Measurements from ENCODE around the gene RASA4.
"Not testable (repeated sequence)": the region's sequence is repeated elsewhere in the genome, so short reads cannot be mapped to it uniquely, and the experiment has no call there.

GRCh38 chr7:102527822-102528793 lies 88.4 kb downstream of the RASA4 start:
- TF ChIP-seq CTCF (IDR thresholded peaks at IDR 0.05; ENCODE audit: insufficient read depth, low read length); GABPA (IDR thresholded peaks at IDR 0.05; ENCODE audit: low read depth); POLR2AphosphoS5 (IDR thresholded peaks at IDR 0.05; ENCODE audit: low read depth); SPI1 (IDR thresholded peaks at IDR 0.05; ENCODE audit: borderline replicate concordance, low read depth): not testable (repeated sequence)
- TF ChIP-seq, protein P1, sequence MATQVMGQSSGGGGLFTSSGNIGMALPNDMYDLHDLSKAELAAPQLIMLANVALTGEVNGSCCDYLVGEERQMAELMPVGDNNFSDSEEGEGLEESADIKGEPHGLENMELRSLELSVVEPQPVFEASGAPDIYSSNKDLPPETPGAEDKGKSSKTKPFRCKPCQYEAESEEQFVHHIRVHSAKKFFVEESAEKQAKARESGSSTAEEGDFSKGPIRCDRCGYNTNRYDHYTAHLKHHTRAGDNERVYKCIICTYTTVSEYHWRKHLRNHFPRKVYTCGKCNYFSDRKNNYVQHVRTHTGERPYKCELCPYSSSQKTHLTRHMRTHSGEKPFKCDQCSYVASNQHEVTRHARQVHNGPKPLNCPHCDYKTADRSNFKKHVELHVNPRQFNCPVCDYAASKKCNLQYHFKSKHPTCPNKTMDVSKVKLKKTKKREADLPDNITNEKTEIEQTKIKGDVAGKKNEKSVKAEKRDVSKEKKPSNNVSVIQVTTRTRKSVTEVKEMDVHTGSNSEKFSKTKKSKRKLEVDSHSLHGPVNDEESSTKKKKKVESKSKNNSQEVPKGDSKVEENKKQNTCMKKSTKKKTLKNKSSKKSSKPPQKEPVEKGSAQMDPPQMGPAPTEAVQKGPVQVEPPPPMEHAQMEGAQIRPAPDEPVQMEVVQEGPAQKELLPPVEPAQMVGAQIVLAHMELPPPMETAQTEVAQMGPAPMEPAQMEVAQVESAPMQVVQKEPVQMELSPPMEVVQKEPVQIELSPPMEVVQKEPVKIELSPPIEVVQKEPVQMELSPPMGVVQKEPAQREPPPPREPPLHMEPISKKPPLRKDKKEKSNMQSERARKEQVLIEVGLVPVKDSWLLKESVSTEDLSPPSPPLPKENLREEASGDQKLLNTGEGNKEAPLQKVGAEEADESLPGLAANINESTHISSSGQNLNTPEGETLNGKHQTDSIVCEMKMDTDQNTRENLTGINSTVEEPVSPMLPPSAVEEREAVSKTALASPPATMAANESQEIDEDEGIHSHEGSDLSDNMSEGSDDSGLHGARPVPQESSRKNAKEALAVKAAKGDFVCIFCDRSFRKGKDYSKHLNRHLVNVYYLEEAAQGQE (IDR thresholded peaks at IDR 0.05; ENCODE audit: insufficient replicate concordance, low read depth): not testable (repeated sequence)
